IMR-90 (cell line): ENCODE results near the gene NUP54. TPM values are rescaled to one million over a fixed set of nuclear protein-coding genes. Genes with fewer than 3 reads are reported as not detected.

ENCODE experiments used
- ATAC-seq: fragments of 200-7000 bp; cut with Tn5 transposase; 2 replicates; pipeline ENCODE4 v1.9.1; 2020; ENCODE audit warnings: low read depth, mild to moderate bottlenecking, moderate library complexity
- BruUV-seq: library from RNA; stranded (reverse); fragments of 400-500 nt; replicated peaks from 2 replicates; lab custom pipeline; 2021; lab: Mats Ljungman, UMichigan
- CTCF ChIA-PET: fragments of 300-600 bp; formaldehyde crosslinking; extraction: SDS; loops from one replicate; lab custom pipeline; 2021; ENCODE audit warnings: antibody characterized with exemption; lab: Yijun Ruan, JAX
- POLR2A ChIA-PET: fragments of 300-600 bp; sonication (Branson Sonifier 250); formaldehyde crosslinking; loops from one replicate; lab custom pipeline; 2022; ENCODE audit warnings: antibody characterized with exemption; ENCODE audit not compliant: unreplicated experiment; lab: Charles Lee
- DNase-seq: peaks from one replicate; pipeline ENCODE4 v3.0.0; 2013
- H2AFZ ChIP-seq: replicated peaks from 2 replicates; pipeline ENCODE3; 2013; ENCODE audit warnings: low read length, mild to moderate bottlenecking; ENCODE audit not compliant: poor library complexity
- H2AK5ac ChIP-seq: 2 replicates; pipeline ENCODE4 v1.6.1; 2013; ENCODE audit warnings: low read depth, low read length, inconsistent platforms
- H2AK9ac ChIP-seq: replicated peaks from 2 replicates; pipeline ENCODE3; 2013; ENCODE audit warnings: mild to moderate bottlenecking, low read depth, low read length, moderate library complexity; ENCODE audit not compliant: poor library complexity
- H2BK120ac ChIP-seq: 2 replicates; pipeline ENCODE4 v1.6.1; 2013; ENCODE audit warnings: low read depth, low read length, inconsistent platforms
- H2BK15ac ChIP-seq: 3 replicates; pipeline ENCODE4 v1.6.1; 2013; ENCODE audit warnings: low read depth, low read length, inconsistent platforms
- H2BK20ac ChIP-seq: 2 replicates; pipeline ENCODE4 v1.6.1; 2013; ENCODE audit warnings: low read depth, mild to moderate bottlenecking, inconsistent platforms, low read length, moderate library complexity
- H2BK5ac ChIP-seq: 2 replicates; pipeline ENCODE4 v1.6.1; 2013; ENCODE audit warnings: mild to moderate bottlenecking, low read depth, low read length, inconsistent platforms; ENCODE audit not compliant: poor library complexity, severe bottlenecking
- H3K14ac ChIP-seq: replicated peaks from 2 replicates; pipeline ENCODE4 v1.6.1; 2013; ENCODE audit warnings: low read depth, low read length, inconsistent platforms
- H3K18ac ChIP-seq: 2 replicates; pipeline ENCODE4 v1.6.1; 2013; ENCODE audit warnings: low read depth, low read length, control low read depth
- H3K23ac ChIP-seq: 2 replicates; pipeline ENCODE4 v1.6.1; 2013; ENCODE audit warnings: low read depth, low read length, inconsistent platforms
- H3K27ac ChIP-seq: 2 replicates; pipeline ENCODE4 v1.5.1; 2013; ENCODE audit warnings: mild to moderate bottlenecking, control low read depth, low read length; ENCODE audit not compliant: insufficient read depth
- H3K27me3 ChIP-seq: 2 replicates; pipeline ENCODE4 v1.6.1; 2013; ENCODE audit warnings: low read length; ENCODE audit not compliant: control insufficient read depth, insufficient read depth
- H3K36me3 ChIP-seq: 2 replicates; pipeline ENCODE4 v1.6.1; 2013; ENCODE audit warnings: low read length, mixed read lengths; ENCODE audit not compliant: control insufficient read depth, insufficient read depth
- H3K4ac ChIP-seq: 2 replicates; pipeline ENCODE4 v1.6.1; 2013; ENCODE audit warnings: low read depth, low read length, inconsistent platforms
- H3K4me1 ChIP-seq: 2 replicates; pipeline ENCODE4 v1.6.1; 2013; ENCODE audit warnings: low read length, mixed read lengths; ENCODE audit not compliant: control insufficient read depth, insufficient read depth
- H3K4me2 ChIP-seq: 2 replicates; pipeline ENCODE4 v1.6.1; 2013; ENCODE audit warnings: low read depth, mild to moderate bottlenecking, control low read depth, low read length, moderate library complexity
- H3K4me3 ChIP-seq: 2 replicates; pipeline ENCODE4 v1.5.1; 2013; ENCODE audit warnings: low read depth, mild to moderate bottlenecking, control low read depth, low read length, moderate library complexity; ENCODE audit not compliant: insufficient read depth
- H3K56ac ChIP-seq: 2 replicates; pipeline ENCODE4 v1.6.1; 2013; ENCODE audit warnings: low read length, inconsistent platforms; ENCODE audit not compliant: insufficient read depth; ENCODE audit errors: extremely low read depth
- H3K79me1 ChIP-seq, 2 experiments: 2 replicates each; pipeline ENCODE4 v1.6.1; 2013; ENCODE audit warnings: low read length in 2 of 2, inconsistent platforms in 1 of 2, low read depth in 1 of 2
- H3K9ac ChIP-seq: 2 replicates; pipeline ENCODE4 v1.6.1; 2013; ENCODE audit warnings: low read depth, low read length, control low read depth
- H3K9me1 ChIP-seq: 2 replicates; pipeline ENCODE4 v1.6.1; 2013; ENCODE audit warnings: low read length, inconsistent platforms; ENCODE audit not compliant: insufficient read depth
- H3K9me3 ChIP-seq: 2 replicates; pipeline ENCODE4 v1.6.1; 2013; ENCODE audit warnings: low read length; ENCODE audit not compliant: control insufficient read depth, insufficient read depth
- H4K20me1 ChIP-seq: 2 replicates; pipeline ENCODE4 v1.6.1; 2013; ENCODE audit warnings: low read length, inconsistent platforms; ENCODE audit not compliant: insufficient read depth
- H4K5ac ChIP-seq: 2 replicates; pipeline ENCODE4 v1.6.1; 2013; ENCODE audit warnings: mild to moderate bottlenecking, low read depth, low read length, control low read depth
- H4K8ac ChIP-seq, 2 experiments: 2 replicates each; pipeline ENCODE4 v1.6.1; 2013; ENCODE audit warnings: low read depth in 2 of 2, low read length in 2 of 2, control low read depth in 1 of 2, inconsistent platforms in 1 of 2
- H4K91ac ChIP-seq: 2 replicates; pipeline ENCODE4 v1.6.1; 2013; ENCODE audit warnings: low read depth, low read length, inconsistent platforms; ENCODE audit not compliant: insufficient read depth
- CEBPB ChIP-seq: IDR thresholded peaks from 2 replicates; pipeline ENCODE4 v1.6.1; 2012; ENCODE audit warnings: low read depth, low read length, improper control_type of control experiment
- POLR2A ChIP-seq: IDR thresholded peaks from 2 replicates; pipeline ENCODE4 v1.6.1; 2012; ENCODE audit warnings: mild to moderate bottlenecking, low read depth, low read length
- RAD21 ChIP-seq: IDR thresholded peaks from 2 replicates; pipeline ENCODE4 v1.6.1; 2012; ENCODE audit warnings: low read length, improper control_type of control experiment
- SMC3 ChIP-seq: fragments of 150-350 bp; IDR thresholded peaks from 2 replicates; pipeline ENCODE4 v1.6.1; 2016; ENCODE audit warnings: low read depth, mild to moderate bottlenecking, antibody characterized with exemption, low read length, moderate library complexity
- USF2 ChIP-seq: fragments of 150-350 bp; IDR thresholded peaks from 2 replicates; pipeline ENCODE4 v1.6.1; 2017; ENCODE audit warnings: mild to moderate bottlenecking, antibody characterized with exemption, low read length, low read depth
- WGBS, 2 experiments: methylation state at CpG; one replicate each; pipeline versions ENCODE4 v1.1.5 to v1.1.7; 2013; ENCODE audit warnings: missing lambda C conversion rate in 2 of 2; ENCODE audit not compliant: insufficient read length in 1 of 2; ENCODE audit errors: extremely low coverage in 2 of 2; 5-methylcytosine and 5-hydroxymethylcytosine counted together
- dilution Hi-C: fragments of 300-500 bp; cut with HindIII; formaldehyde crosslinking; loops from one replicate; pipeline ENCODE4 v1.14.3; 2018; ENCODE audit warnings: low sequenced_read_pairs; ENCODE audit not compliant: unreplicated experiment
- in situ Hi-C: fragments of 300-500 bp; cut with MboI; formaldehyde crosslinking; loops from 3 replicates; pipeline ENCODE4 v1.14.3; 2019; ENCODE audit warnings: low sequenced_read_pairs, inconsistent platforms, mixed read lengths
- intact Hi-C: fragments of 100-400 bp; cut with micrococcal nuclease; formaldehyde crosslinking; loops from 2 replicates; pipeline ENCODE4 v1.10.0; 2022
- polyA plus RNA-seq, 3 experiments: library from polyadenylated mRNA; depleted of rRNA; stranded (reverse); fragments of >200 nt; gene quantifications; 2 replicates each; pipeline ENCODE4 v1.2.3, GENCODE V29; 2012; ENCODE audit warnings: low replicate concordance in 1 of 3
- total RNA-seq: library from RNA; depleted of rRNA; stranded (reverse); fragments of >200 nt; gene quantifications from 2 replicates; pipeline ENCODE4 v1.2.3, GENCODE V29; 2012
- TF ChIP-seq, protein P1 (sequence below): conservative IDR thresholded peaks from 2 replicates; pipeline ENCODE4 v1.5.1; 2012; ENCODE audit warnings: mild to moderate bottlenecking, low read depth, low read length, improper control_type of control experiment

NUP54 gene
- total and polyA plus RNA-seq, 2 of the 4 experiments (the other 2 are of a cell fraction), result 24.6 to 44.4 TPM

DNA sequence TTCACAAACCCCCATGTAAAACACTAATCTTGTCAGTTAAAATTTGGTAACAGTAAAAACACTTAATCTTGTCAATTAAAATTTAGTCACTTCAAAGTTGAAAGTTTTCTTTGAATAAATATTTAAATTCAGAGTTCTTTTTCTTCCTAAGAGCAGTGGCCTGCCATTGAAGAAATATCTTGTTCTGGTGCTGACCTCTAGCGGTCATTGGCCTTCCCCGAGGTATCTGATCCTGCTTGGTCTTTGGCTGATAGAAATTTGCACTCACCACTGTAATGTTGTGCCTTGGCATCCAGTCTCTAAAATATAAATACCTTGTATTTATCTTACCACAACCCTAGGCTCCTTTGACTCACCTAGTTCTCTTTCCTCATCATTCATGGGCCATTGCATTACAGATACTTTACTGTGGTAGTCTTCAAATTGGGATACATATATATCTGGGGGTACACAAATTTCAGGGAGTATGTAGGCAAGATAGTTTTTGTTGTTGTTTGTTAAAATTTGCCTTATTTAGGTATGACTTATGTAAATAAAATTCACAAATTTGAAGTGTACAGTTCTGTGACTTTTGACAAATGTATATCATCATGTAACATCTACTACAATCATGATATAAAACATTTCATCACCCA is 80.4 kb downstream of the NUP54 start:
- H2BK15ac ChIP-seq, result no peak overlapping the region
- H3K27me3 ChIP-seq, result no peaks in the 10 kb centered on the region; the same call in 1 of the 2 replicates
- peak; percentile 36; the same call in 1 of the 2 replicates for TF ChIP-seq POLR2A
- TF ChIP-seq RAD21, result peak; percentile 90
- TF ChIP-seq SMC3, result peak; percentile 93
- TF ChIP-seq USF2, result no peak
- TF ChIP-seq CEBPB, result no peak
- TF ChIP-seq, protein P1, sequence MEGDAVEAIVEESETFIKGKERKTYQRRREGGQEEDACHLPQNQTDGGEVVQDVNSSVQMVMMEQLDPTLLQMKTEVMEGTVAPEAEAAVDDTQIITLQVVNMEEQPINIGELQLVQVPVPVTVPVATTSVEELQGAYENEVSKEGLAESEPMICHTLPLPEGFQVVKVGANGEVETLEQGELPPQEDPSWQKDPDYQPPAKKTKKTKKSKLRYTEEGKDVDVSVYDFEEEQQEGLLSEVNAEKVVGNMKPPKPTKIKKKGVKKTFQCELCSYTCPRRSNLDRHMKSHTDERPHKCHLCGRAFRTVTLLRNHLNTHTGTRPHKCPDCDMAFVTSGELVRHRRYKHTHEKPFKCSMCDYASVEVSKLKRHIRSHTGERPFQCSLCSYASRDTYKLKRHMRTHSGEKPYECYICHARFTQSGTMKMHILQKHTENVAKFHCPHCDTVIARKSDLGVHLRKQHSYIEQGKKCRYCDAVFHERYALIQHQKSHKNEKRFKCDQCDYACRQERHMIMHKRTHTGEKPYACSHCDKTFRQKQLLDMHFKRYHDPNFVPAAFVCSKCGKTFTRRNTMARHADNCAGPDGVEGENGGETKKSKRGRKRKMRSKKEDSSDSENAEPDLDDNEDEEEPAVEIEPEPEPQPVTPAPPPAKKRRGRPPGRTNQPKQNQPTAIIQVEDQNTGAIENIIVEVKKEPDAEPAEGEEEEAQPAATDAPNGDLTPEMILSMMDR, result peak; percentile 92
- dilution Hi-C loops (no loop called here), intact Hi-C loops (loop anchor here (1.0 to 10.0 kb wide), 2 partner anchors 71 to 153 kb away; no protein-coding TSS in a partner anchor), in situ Hi-C loops (loop anchor here (5.0 kb wide), 1 partner anchor 70 kb away; no protein-coding TSS in a partner anchor)
- no peaks in the 10 kb centered on the region for H3K4me1 ChIP-seq
- H3K36me3 ChIP-seq, result no peaks in the 10 kb centered on the region
- no peaks in the 10 kb centered on the region for H3K79me1 ChIP-seq
- 0% methylated on average over 2 of the region's 2 CpGs; no CpG with 5 or more reads in 1 of the 2 experiments for WGBS, 2 experiments
- no peak overlapping the region for H2AFZ ChIP-seq
- no peak overlapping the region for H4K8ac ChIP-seq
- H2AK5ac ChIP-seq, result no peak overlapping the region
- no peak overlapping the region for H4K5ac ChIP-seq
- H3K9me3 ChIP-seq, result no peaks in the 10 kb centered on the region
- no peak overlapping the region for H2BK120ac ChIP-seq
- no peak overlapping the region for H4K91ac ChIP-seq
- H3K56ac ChIP-seq, result no peak overlapping the region
- POLR2A ChIA-PET, result no interaction called here
- H3K4me2 ChIP-seq, result no peak overlapping the region
- no peak overlapping the region for H3K4me3 ChIP-seq
- H3K23ac ChIP-seq, result no peak overlapping the region
- no peak overlapping the region for H3K27ac ChIP-seq
- no peak overlapping the region for H2BK5ac ChIP-seq
- BruUV-seq, result no TSS peak
- H3K4ac ChIP-seq, result no peak overlapping the region
- no peak overlapping the region for H2BK20ac ChIP-seq
- H4K20me1 ChIP-seq, result no peaks in the 10 kb centered on the region
- H3K9ac ChIP-seq, result no peak overlapping the region
- peak; percentile 99 for ATAC-seq
- no peak overlapping the region for H3K18ac ChIP-seq
- CTCF ChIA-PET, result interaction anchor here (0.6 to 2.0 kb wide), 2 partner anchors 14 to 72 kb away, joined by 3 to 13 read pairs; no protein-coding TSS in a partner anchor
- H3K9me1 ChIP-seq, result no peaks in the 10 kb centered on the region
- DNase-seq, result peak; percentile 76
- no peak overlapping the region for H2AK9ac ChIP-seq
- no peak overlapping the region for H3K14ac ChIP-seq
